ENCODE results near the gene TCEA2. TPM values are rescaled to one million over a fixed set of nuclear protein-coding genes. Genes with fewer than 3 reads are reported as not detected.

The TCEA2 gene
- total and polyA plus RNA-seq, 9 of the 15 experiments (the other 6 are each of a cell fraction or from before 2014, with no cell fraction given): 1.4 to 28.7 (median 5.4) TPM

GRCh38 chr20:64052326-64052722 is 10.7 kb upstream of the TCEA2 start (continued):
- TF ChIP-seq ZNF318 (IDR thresholded peaks at IDR 0.05; ENCODE audit: borderline replicate concordance in 1 of 2, low read depth in 1 of 2) (no peak), ZBTB40 (IDR thresholded peaks at IDR 0.05) (no peak), ZBTB40 (CRISPR knock-in tag; IDR thresholded peaks at IDR 0.05) (no peak)
